Measurements from ENCODE around the gene TULP4.

The TULP4 gene

GRCh38 chr6:158413028-158413427 is 100.8 kb downstream of the TULP4 start (continued):
- TF ChIP-seq PRDM4 (tag by site-specific recombination; IDR thresholded peaks at IDR 0.05) (no peak), ZNF138 (tag by site-specific recombination; IDR thresholded peaks at IDR 0.05; ENCODE audit: borderline replicate concordance) (no peak), ZNF629 (tag by site-specific recombination; IDR thresholded peaks at IDR 0.05) (no peak), ZNF274 (IDR thresholded peaks at IDR 0.05; ENCODE audit: low read length) (no peak), ZNF274 (tag by site-specific recombination; IDR thresholded peaks at IDR 0.05; ENCODE audit: borderline replicate concordance) (no peak), ZNF626 (tag by site-specific recombination; IDR thresholded peaks at IDR 0.05) (no peak)

- Histone ChIP-seq H3K36me3 (ENCODE audit: control insufficient read depth in 2 of 2, insufficient read depth in 1 of 2, low read length in 2 of 2) (peaks cover 0 to 28% of the 10 kb centered on the region in 2 experiments; a peak in 2 of 3 replicates), H3K27ac (ENCODE audit: extremely low read depth, low read depth, low read length) (no peak overlapping the region), H3K4me1 (ENCODE audit: control insufficient read depth, insufficient read depth, low read length) (no peaks in the 10 kb centered on the region), H3K9me3 (ENCODE audit: control insufficient read depth, insufficient read depth, low read depth, low read length) (no peaks in the 10 kb centered on the region), H3K4me3 (ENCODE audit: low read depth, low read length) (no peak overlapping the region)
- ChIA-PET CTCF (interaction anchor here (0.6 kb wide), 1 partner anchor 64 kb away, joined by 4 read pairs; no protein-coding TSS in a partner anchor), POLR2A (no interaction called here)
- no peak for TF ChIP-seq ZNF398 (tag by site-specific recombination; IDR thresholded peaks at IDR 0.05)
- peak; percentile 82 for TF ChIP-seq SCRT2 (tag by site-specific recombination; IDR thresholded peaks at IDR 0.05)
- TF ChIP-seq SCRT1 (tag by site-specific recombination; IDR thresholded peaks at IDR 0.05; ENCODE audit: borderline replicate concordance): peak; percentile 58; the same call in 1 of the 2 replicates
Measured at GRCh38 chr6:158413814-158414565, 101.7 kb downstream of the TULP4 start.

GRCh38 chr6:158414851-158415262 is 102.6 kb downstream of the TULP4 start:
- CTCF ChIA-PET: no interaction called here
- Histone ChIP-seq H3K4me3 (ENCODE audit: low read depth, low read length) (no peak overlapping the region), H3K27ac (ENCODE audit: extremely low read depth, low read depth, low read length) (no peak overlapping the region), H3K36me3 (ENCODE audit: control insufficient read depth in 2 of 2, insufficient read depth in 1 of 2, low read length in 2 of 2) (peaks cover 0 to 28% of the 10 kb centered on the region in 2 experiments; a peak in 2 of 3 replicates), H3K9me3 (ENCODE audit: control insufficient read depth, insufficient read depth, low read depth, low read length) (no peaks in the 10 kb centered on the region), H3K4me1 (ENCODE audit: control insufficient read depth, insufficient read depth, low read length) (no peaks in the 10 kb centered on the region)
- POLR2A ChIA-PET: no interaction called here
- TF ChIP-seq ZNF561 (tag by site-specific recombination; IDR thresholded peaks at IDR 0.05; ENCODE audit: borderline replicate concordance) (no peak), ZNF366 (tag by site-specific recombination; conservative IDR thresholded peaks at IDR 0.05) (peak; percentile 54; the same call in 1 of the 2 replicates), ZBTB21 (tag by site-specific recombination; IDR thresholded peaks at IDR 0.05) (0 out of 2 replicates have a peak, but pooled peaks have one; percentile 33), ZNF629 (tag by site-specific recombination; IDR thresholded peaks at IDR 0.05) (peak; percentile 85), ZBTB8A (tag by site-specific recombination; IDR thresholded peaks at IDR 0.05) (no peak), AEBP2 (tag by site-specific recombination; IDR thresholded peaks at IDR 0.05; ENCODE audit: borderline replicate concordance) (no peak), SP7 (tag by site-specific recombination; IDR thresholded peaks at IDR 0.05) (no peak), ZNF600 (tag by site-specific recombination; IDR thresholded peaks at IDR 0.05) (peak; percentile 48; the same call in 1 of the 2 replicates), ZNF707 (tag by site-specific recombination; IDR thresholded peaks at IDR 0.05) (no peak), ZNF654 (tag by site-specific recombination; IDR thresholded peaks at IDR 0.05; ENCODE audit: low read depth) (no peak), ZXDB (tag by site-specific recombination; IDR thresholded peaks at IDR 0.05) (no peak), ZNF324 (tag by site-specific recombination; IDR thresholded peaks at IDR 0.05) (no peak), ZNF184 (tag by site-specific recombination; IDR thresholded peaks at IDR 0.05) (0 out of 2 replicates have a peak, but pooled peaks have one; percentile 29), ZNF549 (tag by site-specific recombination; IDR thresholded peaks at IDR 0.05) (no peak), ZSCAN4 (tag by site-specific recombination; IDR thresholded peaks at IDR 0.05) (no peak), HOXA7 (CRISPR knock-in tag; IDR thresholded peaks at IDR 0.05; ENCODE audit: borderline replicate concordance) (no peak), ZNF701 (tag by site-specific recombination; IDR thresholded peaks at IDR 0.05) (no peak), ZNF23 (tag by site-specific recombination; IDR thresholded peaks at IDR 0.05; ENCODE audit: borderline replicate concordance) (no peak)

Data from HEK293 (cell line).